Mesothelial cell of epicardium (in vitro differentiated cells): ENCODE data around the gene SHISAL2B. TPM values are rescaled to one million over a fixed set of nuclear protein-coding genes. Genes with fewer than 3 reads are reported as not detected.

ENCODE experiments used
- DNase-seq, 2 experiments: peaks; one replicate each; pipeline ENCODE4 v3.0.0; 2021; ENCODE audit warnings: low spot score in 2 of 2; ENCODE audit not compliant: unreplicated experiment in 2 of 2
- H3K27ac Mint-ChIP-seq: 2 replicates; pipeline ENCODE4 v1.8.0; 2021; ENCODE audit warnings: mixed read lengths
- H3K27me3 Mint-ChIP-seq: 2 replicates; pipeline ENCODE4 v1.8.0; 2021; ENCODE audit warnings: low read depth, mixed read lengths
- H3K36me3 Mint-ChIP-seq: 2 replicates; pipeline ENCODE4 v1.8.0; 2021; ENCODE audit warnings: mixed read lengths
- H3K4me1 Mint-ChIP-seq: 2 replicates; pipeline ENCODE4 v1.8.0; 2021; ENCODE audit warnings: mixed read lengths
- H3K4me3 Mint-ChIP-seq: 2 replicates; pipeline ENCODE4 v1.8.0; 2021; ENCODE audit warnings: mild to moderate bottlenecking, moderate library complexity, mixed read lengths
- H3K9me3 Mint-ChIP-seq: 2 replicates; pipeline ENCODE4 v1.8.0; 2021; ENCODE audit warnings: mixed read lengths
- total RNA-seq: library from RNA; stranded (reverse); gene quantifications from 3 replicates; pipeline ENCODE4 v1.2.1, GENCODE V29; 2021
- TF ChIP-seq, protein P1 (sequence below): fragments of 200-600 bp; sonication (generic); IDR thresholded peaks from one replicate; pipeline ENCODE4 v1.5.0; 2021; ENCODE audit warnings: antibody characterized with exemption; ENCODE audit not compliant: unreplicated experiment

SHISAL2B gene
- total RNA-seq, result not detected in 3 replicates

- H3K4me1 Mint-ChIP-seq, result peaks cover 6% of the 10 kb centered on the region
- H3K9me3 Mint-ChIP-seq, result peaks cover 3% of the 10 kb centered on the region
- H3K27me3 Mint-ChIP-seq, result peaks cover 61% of the 10 kb centered on the region
- DNase-seq, result peak; percentile 20 to 51
- H3K27ac Mint-ChIP-seq, result no peak within 1 kb of the TSS
- peak within 1 kb of the TSS; percentile 68 for H3K4me3 Mint-ChIP-seq
- TF ChIP-seq, protein P1, sequence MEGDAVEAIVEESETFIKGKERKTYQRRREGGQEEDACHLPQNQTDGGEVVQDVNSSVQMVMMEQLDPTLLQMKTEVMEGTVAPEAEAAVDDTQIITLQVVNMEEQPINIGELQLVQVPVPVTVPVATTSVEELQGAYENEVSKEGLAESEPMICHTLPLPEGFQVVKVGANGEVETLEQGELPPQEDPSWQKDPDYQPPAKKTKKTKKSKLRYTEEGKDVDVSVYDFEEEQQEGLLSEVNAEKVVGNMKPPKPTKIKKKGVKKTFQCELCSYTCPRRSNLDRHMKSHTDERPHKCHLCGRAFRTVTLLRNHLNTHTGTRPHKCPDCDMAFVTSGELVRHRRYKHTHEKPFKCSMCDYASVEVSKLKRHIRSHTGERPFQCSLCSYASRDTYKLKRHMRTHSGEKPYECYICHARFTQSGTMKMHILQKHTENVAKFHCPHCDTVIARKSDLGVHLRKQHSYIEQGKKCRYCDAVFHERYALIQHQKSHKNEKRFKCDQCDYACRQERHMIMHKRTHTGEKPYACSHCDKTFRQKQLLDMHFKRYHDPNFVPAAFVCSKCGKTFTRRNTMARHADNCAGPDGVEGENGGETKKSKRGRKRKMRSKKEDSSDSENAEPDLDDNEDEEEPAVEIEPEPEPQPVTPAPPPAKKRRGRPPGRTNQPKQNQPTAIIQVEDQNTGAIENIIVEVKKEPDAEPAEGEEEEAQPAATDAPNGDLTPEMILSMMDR, result no peak
- no peaks in the 10 kb centered on the region for H3K36me3 Mint-ChIP-seq
These were observed at the start of gene SHISAL2B for GRCh38 chr5:64690417-64691151. TSS of gene SHISAL2B (plus strand) at chr5:64690503. CDS start at chr5:64690624, 121 bp downstream.

GRCh38 chr5:64644831-64645230 is 45.5 kb upstream of the SHISAL2B start:
- Mint-ChIP-seq H3K9me3 (no peaks in the 10 kb centered on the region), H3K36me3 (no peaks in the 10 kb centered on the region), H3K4me3 (no peak overlapping the region), H3K27me3 (no peaks in the 10 kb centered on the region), H3K4me1 (no peaks in the 10 kb centered on the region), H3K27ac (no peak overlapping the region)
- no peak for DNase-seq
- TF ChIP-seq, protein P1, result no peak

DNA sequence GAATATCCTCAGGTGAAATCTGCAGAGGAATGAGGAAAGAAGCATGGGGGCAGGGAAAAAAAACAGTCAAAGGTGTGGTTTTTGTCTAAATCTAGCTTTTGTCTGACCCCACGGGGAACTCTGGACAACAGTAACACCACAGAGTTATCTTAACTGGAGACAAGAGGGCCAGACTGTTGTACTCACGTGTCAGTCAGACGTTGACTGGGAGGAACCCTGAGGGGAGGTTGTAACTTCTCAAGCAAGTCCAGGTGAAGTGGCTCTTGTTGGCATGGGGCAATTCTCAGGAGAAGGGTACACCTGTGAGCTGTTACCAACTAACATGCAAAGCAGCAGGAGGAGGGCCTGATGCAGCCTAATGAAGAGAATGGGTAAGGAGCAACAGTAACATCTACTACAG is 44.1 kb upstream of the SHISAL2B start:
- Mint-ChIP-seq H3K27ac (no peak overlapping the region), H3K4me1 (no peaks in the 10 kb centered on the region), H3K27me3 (no peaks in the 10 kb centered on the region), H3K4me3 (no peak overlapping the region), H3K9me3 (no peaks in the 10 kb centered on the region), H3K36me3 (no peaks in the 10 kb centered on the region)
- no peak for DNase-seq
- TF ChIP-seq, protein P1, result no peak

- peaks cover 4% of the 10 kb centered on the region for H3K9me3 Mint-ChIP-seq
- H3K4me3 Mint-ChIP-seq, result no peak overlapping the region
- no peak for DNase-seq
- no peak overlapping the region for H3K27ac Mint-ChIP-seq
- no peaks in the 10 kb centered on the region for H3K36me3 Mint-ChIP-seq
- no peaks in the 10 kb centered on the region for H3K4me1 Mint-ChIP-seq
- H3K27me3 Mint-ChIP-seq, result no peaks in the 10 kb centered on the region
- TF ChIP-seq, protein P1, result no peak
These were observed 40.8 kb upstream of the SHISAL2B start for GRCh38 chr5:64649512-64649911.

GRCh38 chr5:64653766-64654560 is 36.3 kb upstream of the SHISAL2B start:
- DNase-seq, result no peak
- Mint-ChIP-seq H3K27me3 (no peaks in the 10 kb centered on the region), H3K27ac (no peak overlapping the region), H3K36me3 (no peaks in the 10 kb centered on the region), H3K4me3 (no peak overlapping the region), H3K4me1 (no peaks in the 10 kb centered on the region), H3K9me3 (peaks cover 13% of the 10 kb centered on the region)
- TF ChIP-seq, protein P1, result no peak
